M059J (cell line): ENCODE results near the gene MACROD1. TPM values are rescaled to one million over a fixed set of nuclear protein-coding genes. Genes with fewer than 3 reads are reported as not detected.
A peak's percentile ranks its signal among the peaks of the same experiment; 100 is the strongest.

Source experiments
- DNase-seq: peaks from one replicate; pipeline ENCODE4 v3.0.0-alpha.2; 2012; ENCODE audit warnings: low read depth
- total RNA-seq: library from RNA; depleted of rRNA; stranded (reverse); fragments of >200 nt; shearing (Covaris generic); gene quantifications from 2 replicates; pipeline ENCODE4 v1.2.3, GENCODE V29; 2014

The MACROD1 gene
- total RNA-seq, 1 experiment from 2014 or later = 10.3 TPM

DNA sequence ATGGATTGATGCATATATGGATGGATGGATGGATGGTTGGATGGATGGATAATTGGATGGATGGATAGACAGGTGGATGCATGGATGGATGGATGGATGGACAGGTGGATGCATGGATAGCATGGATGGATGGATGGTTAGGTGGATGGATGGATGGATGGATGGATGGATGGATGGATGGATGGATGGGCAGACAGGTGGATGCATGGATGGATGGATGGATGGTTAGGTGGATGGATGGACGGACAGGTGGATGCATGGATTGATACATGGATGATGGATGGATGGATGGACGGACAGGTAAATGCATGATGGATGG, 52.5 kb downstream of the MACROD1 start:
- DNase-seq = no peak

DNA sequence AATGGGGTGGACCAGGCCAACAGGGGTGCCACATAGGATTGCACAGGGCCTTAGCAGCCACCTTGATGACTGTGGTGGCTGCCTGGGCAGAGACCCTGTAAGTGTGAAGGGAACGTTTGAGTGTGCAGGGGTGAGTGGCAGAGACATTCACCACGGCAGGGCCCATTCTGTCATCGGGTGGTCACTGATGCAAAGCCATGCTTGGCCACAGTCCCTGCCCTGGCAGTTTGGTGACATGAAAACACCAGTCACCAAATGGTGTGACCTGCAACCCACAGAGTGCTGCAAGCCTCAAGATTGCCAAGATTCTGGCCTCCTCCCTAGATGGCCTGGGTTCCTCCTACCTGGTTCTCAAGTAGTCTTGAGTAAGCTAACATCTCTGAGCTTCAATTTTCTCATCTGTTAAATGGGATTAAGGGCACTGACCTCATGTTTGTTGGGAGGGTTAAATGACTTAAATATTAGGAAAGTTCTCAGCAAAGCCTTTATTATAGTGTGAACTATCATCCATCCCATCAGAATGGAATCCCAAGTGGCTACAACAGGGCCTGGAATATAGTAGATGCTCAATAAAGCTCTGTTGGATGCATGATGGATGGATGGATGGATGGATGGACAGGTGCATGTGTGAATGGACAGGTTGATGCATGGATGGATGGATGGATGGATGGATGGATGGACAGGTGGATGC, 53.0 kb downstream of the MACROD1 start:
- DNase-seq = no peak

DNA sequence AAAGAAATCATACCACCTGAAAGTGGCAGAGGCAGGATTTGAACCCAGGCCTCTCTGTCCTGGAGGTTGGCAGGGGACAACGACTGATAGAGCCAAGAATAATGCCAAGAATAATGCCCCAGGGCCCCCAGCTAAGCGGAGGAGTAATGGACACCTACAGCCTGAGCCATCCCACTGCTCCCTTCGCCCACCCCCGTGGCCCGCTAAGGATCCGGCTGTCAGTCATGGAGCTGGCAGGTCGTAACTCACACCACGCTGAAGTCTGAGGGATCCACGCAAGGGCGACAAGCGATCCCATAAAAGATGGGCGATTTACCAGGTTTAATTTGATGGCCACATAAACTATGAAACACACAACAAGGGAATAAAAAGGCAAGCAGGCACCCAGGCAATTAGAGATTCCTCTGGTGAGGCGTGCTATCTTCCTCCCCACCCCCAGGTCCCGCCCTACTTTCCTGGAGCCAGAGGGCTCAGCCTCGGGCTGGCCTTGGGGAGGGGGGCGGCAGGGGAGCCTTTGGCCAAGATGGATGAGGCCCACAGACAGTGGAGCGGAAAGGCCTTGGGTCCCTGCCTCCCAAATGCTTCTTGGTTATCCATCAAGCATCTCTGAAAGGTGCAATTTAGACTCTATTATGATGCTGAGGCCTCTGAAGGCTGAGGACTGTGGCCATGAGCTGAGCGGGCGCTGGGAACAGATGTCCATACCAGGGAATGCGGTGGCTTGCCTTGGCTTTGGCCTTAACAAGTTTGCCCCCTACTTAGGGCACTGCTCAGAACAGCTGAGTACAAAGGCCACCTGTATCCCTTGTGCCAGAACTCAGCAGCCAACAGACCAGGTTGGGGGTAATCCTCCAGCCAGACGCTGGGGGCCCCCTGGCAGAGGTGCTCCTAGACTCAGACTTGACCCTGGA, 55.2 kb downstream of the MACROD1 start:
- no peak for DNase-seq

DNA sequence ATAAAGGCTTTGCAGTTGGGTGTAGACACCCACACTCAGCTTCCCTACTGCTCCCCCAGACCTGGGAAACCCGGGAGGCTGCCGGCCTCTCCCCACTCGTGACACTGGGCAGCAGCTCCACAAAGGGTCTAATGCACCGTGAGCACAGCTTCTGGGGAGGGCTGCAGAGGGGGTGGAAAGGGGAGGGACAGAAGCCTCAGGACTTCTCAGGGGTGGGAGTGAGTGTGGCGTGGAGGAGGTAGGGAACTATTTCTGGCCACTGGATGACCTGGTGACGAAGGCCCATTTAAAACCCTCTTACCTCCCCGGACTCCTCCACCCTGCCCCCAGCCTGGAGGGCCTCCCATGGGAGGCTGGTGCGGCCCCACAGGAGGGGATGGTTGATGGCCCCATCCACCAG, 56.6 kb downstream of the MACROD1 start:
- DNase-seq = no peak

DNA sequence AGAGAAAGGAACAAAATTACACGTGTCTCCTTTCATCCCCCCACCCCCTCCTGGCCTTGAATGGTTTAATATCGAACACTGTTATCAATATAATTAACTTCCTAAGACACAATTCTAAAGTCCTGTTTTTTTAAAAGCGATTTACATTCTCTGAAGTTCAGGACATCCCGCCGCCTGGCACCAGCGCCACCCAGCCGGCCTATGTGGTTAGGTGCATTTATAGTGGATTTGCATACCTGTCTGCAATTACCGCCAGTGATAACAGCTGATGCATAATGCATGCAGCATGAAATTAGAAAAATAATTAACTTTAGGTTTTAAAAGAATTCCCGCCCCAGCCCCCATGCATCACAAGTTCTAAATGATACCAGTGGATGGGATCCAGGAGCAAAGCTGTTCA, 58.6 kb downstream of the MACROD1 start:
- DNase-seq = no peak

DNA sequence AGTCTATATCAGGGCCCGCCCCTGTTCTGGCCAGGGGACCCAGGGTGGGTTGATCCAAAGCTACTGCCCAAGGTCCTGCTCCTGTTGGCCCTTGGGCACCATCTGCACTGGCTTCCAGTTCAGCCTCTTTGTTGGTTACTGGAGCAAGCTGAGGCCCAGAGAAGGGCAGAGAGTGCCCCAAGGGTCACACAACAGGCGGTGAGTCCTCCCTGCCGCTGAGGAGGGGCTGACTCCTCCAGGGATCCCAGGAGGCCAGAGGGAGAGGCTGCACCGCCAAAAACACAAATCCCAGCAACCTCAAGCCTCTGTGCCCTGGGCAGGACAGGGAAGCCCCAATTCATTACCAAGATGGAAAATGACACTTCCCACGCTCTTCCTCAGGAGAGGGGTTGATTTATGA, 61.3 kb downstream of the MACROD1 start:
- no peak for DNase-seq

DNA sequence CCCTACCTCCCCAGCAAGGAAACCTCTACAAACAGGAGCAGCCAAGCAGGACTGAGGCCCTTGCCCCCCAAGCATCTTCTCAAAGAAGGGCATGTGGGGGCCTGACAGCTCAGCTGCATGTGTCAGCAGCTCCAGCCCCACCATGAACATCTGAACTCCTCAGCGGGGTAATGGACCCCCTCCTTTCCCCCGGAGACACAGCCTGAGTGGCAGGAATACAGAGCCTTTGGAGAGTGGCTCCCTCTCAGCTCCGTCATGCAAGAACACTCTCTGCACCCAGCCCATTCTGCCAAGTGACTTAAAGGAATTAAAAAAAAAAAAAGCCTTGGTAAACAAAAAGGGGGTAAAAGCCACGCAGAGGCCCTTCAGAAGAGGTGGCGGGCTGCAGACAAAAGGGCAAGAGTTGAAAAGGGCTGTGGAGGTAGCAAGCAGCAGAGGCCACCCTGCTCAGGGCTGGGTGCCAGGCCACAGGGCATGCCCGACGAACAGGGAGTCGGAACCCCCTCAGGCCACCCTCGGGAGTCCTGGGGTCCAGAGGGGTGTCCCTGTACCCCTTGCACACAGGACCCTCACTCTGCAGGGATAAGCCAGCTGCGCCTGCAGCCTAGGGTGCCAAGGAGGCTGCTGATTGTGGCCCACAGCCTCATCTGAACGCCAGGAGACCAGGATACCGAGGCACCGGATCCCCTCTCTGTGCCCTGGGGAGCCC, 62.5 kb downstream of the MACROD1 start:
- no peak for DNase-seq

DNA sequence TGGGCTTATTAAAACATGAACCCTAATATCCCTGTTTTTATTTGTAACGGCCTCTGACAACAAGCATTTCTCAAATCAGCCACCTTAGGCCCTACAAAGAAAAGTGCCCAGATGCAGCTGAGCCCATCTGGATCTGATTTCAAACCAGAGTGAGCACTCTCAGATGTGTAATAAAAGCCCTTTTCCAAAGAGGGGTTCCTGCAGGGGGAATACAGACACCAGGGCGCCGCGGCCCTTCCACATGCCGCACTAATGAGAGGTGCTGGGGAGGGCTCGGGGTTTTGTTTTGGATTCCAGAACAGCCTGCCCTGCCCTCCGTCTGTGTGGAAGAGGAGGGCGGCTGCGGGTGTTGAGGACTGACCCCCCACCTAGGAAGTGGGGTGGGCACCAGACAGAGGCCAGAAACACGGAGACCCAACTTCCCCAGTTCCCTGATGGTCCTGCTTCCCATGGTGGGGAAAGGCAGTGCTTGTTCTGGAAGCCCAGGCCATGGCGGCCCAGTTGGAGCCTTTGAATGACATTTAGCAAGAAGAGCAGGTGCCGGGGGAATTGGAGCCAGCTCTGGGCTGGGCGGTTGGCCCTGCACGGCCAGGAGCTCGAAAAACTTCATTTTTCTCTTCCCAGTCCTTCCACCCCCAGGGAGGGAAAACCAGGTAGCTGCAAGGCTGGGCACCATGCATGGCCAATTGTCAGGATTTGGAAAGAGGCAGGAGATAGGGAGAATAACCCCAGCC, 63.7 kb downstream of the MACROD1 start:
- no peak for DNase-seq

DNA sequence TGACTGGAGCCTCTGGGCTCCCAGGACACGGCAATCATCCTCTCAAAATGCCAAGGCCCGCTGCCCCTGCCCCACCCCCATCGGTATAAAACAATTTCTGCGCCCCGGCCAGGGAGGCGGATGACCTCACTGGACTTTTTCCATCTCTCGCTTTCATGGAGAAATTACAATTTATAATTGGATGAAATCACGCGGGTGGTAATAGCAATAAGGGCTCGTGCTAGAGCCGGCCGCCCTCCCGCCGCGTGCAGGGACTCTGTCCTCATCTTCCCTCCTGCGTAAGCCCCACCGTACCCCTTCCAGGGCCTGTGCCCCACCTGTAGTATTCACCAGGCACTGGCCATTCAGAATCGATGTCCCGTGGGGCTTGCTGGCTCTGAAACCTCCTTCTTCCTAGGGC, 64.5 kb downstream of the MACROD1 start:
- DNase-seq = no peak

DNA sequence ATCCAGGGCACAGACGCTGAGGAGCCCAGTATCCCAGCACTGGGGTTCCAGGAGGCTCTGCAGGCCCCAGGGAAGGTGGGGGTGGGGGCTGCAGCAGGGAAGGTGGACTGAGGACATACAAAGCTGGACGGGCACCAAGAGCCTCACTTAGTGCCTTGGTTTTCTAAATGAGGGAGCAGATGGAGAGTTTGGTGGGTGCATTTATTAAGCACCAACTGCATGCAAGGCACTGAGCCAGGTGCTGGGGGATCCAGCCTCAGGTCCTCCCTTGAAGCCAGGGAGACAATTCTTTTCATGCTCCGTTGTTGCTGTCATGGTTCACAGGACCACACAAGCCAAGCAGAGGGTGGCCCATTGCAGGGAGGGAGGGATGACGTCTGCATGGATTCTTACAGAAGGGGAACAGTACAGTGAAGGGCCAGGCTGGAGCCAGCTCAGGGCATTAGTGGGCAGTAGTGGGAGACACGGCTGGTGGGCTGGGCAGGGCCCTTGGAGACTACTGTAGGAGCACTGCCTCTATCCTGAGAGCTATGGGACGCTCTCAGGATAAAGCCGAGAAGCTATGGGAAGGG, 65.0 kb downstream of the MACROD1 start:
- no peak for DNase-seq

DNA sequence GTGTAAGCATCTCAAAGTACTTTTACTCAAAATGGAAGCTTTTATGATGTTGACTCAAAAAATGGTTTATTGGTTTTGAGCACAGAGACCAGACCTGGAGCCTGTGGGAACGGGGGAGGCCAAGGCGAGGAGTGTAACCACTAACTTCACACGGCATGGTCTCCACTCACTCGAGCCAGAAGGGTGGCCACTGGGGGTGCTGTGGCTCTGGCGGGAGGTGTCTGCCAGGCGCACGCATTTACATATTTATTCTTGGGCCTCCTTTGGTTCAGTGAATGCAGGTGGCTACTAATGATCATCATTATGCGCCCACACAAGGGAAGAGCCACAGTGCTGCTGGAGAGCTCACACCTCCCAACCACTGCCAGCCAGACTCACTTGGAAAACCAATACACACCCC, 65.6 kb downstream of the MACROD1 start:
- no peak for DNase-seq

DNA sequence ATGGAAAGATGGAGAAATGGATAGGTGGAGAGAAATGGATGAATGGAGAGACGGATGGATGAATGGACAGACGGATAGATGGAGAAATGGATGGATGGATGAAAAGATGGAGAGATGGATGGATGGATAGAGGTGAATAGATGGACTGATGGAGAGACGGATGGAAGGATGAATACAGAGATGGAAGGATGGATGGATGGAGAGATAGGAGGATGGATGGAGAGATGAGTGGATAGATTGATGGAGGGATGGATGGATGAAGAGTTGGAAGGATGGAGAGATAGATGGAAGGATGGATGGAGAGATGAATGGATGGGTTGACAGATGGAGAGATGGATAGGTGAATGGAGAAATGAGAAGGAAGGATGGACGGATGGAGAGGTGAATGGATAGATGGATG, 66.5 kb downstream of the MACROD1 start:
- no peak for DNase-seq

DNA sequence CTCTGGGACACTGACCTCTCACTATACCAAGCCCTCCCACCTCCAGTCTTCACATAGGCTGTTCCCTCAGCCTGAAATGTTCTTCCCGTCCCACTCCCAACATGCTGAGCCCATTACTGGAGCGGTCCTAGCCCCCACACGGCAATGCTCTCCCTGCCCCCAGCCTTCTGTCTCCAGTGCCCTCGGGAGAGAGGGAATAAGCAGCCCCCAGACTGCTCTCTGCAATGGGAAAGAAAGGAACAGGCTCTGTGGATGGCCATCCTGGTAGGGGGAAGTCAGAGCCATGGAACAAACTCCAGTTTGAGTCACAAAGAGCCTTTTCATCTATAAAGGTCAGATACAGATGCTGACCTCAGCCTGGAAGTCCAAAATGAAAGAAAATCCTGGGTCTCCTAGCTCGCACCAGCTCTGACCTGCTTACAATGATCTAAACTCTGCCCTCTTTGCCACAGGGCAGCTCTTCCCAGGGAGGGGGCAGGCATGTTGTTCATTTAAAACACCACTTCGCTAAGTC, 67.5 kb downstream of the MACROD1 start:
- DNase-seq = no peak

DNA sequence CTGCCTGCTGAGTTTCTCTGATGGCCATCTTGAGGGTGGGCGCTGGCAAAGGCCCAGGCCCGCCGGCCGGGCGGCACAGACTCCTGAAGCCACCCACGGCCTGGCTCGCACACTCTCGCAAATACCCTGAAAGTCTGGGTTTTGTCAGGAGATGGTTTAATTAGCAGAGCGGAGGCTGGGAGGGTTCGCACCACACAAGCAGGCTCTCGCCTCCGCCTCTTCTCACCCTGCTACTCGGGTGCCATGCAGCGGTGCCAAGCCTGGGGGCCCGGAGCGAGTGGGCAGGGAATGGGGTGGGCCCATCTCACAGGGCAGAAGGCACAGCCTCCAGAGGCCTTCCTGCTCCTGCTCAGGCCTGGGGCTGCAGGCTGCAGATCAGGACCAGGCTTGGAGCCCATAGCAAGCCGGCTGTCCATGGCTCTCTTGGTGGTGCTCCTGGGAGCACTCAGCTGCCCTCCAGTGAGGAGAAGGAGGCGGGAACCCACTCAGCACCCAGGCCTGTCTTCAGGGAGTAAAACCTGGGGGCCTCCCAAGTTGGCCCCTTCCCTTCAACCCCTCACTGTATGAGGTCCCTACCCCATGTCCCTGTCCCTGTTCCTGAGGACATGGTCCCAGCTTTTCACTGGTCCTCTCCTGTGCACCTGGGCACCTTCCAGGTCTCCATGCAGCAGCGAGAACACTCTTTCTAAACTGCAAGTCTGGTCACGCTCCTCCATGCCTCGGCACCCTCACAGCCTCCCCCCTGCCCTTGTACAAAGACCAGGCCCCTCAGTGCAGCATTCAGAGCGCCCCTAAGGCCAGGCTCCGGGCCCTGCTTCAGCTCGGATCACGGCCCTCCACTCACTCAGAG, 68.2 kb downstream of the MACROD1 start:
- no peak for DNase-seq

DNA sequence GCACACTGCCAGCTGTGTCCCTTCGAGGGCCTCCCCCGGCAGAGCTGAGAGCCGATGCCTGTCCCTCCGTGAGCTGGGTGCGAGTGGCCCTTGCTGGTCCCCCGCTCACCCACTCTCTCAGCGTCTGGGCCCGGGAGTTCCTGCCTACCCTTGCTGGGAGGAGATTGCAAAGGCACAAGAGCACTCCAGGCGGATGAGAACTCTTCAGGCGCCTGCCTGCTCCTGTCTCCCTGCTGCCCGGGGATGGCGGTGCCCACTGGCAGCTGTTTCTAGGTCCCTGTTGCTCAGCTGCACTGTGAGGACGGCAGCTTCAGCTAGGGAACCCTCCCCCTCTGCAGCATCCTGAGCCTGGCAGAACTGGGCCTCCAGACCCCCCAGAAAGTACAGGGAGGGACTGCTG, 69.1 kb downstream of the MACROD1 start:
- DNase-seq = no peak

DNA sequence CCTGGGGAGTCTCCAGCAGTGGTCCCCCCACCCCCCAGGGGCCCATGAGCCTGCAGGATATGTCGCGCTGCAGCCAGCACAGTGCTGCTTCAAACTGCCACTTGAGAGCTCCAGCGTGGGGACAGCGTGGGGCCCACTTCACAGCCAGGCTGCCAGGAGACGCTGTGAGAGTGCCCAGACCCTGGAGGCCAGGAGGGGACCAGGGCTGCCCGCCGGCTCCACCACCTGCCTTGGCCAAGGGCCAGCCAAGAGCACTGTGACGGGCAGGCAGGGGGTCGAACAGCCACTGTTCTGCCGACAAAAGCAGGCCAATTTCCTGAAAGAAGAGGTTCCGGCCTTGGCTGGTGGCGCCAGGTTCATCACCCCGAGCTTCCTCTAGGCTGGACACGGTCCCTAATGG, 70.0 kb downstream of the MACROD1 start:
- no peak for DNase-seq

DNA sequence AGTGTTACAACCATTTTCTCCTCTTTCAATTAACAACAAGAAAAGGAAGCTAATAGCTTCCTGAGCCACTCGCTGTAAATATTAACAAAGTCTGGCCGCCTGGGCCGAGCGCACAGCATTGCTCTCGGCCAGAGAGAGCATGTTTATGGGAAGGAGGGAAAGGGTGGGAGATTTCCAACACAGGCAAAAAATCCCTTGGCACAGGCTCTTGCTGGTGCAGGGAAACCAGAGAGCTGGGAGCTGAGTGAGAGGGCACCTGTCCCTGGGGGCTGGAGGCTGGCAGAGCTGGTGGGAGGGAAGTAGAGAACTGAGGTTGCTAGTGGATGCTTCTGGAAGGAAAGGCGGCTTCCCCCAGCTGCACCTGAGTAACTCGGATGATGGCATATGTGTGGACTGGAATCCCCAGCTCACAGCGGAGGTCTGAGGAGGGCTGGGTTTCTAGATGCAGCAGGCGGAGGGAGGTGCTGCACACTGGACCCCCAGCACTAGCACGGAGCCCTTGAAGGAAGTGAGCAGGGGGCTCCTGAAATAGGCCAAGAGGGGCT, 70.6 kb downstream of the MACROD1 start:
- no peak for DNase-seq

DNA sequence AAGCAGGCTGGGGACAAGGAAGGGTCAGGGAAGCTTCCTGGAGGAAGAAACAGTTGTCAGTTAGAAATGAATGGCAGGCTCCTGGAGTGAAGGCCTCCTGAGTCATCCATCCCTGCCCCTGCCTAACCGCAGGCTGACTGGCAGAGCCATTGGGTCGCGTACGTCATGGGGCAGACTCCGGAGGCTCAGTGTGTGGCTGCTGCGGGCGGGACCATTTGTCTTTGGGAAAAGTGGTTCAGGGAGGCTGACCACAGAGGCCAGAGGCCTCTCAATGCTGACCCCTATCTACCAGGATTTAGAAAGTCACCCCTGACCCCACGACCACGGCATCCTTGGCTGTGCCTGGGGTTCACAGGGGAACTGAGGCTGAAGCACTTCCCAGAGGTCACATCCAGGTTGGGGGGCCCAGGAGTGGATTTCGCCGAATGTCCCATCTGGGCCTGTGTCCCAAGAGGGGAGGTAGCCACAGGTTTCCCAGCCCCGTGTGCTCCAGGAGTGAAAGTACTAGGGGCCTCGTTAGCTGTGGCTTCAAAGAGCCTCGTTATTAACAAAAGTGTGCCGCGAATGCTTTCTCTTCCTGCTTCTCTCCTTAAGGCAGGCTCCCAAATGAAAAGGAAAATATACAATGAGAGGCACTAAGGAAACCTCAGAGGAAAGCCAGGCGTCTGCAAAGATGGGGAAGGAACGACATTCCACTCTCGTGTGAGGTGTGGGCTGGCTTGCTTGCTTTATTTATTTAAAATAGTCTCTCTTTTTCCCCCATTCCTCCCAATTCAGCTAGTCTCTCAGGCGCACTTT, 71.3 kb downstream of the MACROD1 start:
- peak; percentile 95 for DNase-seq

DNA sequence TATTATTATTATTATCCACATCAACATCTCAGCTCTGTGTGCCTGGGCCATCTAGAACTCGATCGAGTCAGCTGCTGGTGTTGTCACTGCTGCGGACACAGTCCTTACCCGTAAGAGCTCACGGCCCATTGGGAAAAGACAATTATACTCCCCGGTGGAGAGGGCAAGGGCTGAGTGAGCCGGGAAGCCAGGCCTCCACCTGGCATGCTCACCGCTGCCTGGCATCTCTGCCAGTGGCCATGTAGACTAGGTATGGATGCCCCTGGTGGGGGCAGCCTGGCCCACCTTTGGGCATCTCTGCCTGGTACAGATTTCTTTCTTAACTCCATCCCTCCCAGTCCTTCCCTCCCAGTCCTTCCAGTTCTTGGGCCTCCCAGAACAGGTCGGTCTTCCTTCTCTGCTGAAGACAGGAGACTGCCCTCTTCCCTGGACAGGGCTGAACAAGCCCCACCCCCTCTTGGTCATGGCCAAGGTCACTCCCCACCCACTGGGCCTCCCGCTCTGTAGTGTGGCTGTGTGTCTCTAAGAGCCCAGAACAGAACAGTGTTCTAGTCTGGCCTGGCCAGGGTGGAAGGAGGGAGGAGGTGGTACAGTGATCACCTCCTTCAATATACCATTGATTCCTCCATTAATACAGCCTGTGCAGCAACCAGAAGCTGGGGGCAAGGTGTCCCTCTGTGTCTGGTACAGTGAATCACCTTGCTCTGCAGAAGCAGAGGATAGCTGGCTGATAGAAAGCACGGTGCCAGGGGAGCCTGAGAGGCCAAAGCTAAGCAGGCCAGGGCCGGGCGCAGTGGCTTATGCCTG, 72.5 kb downstream of the MACROD1 start:
- no peak for DNase-seq
